ENCODE measurements around the gene ATP6V1D.
"Not testable (repeated sequence)": the region's sequence is repeated elsewhere in the genome, so short reads cannot be mapped to it uniquely, and the experiment has no call there.

The ATP6V1D gene

DNA sequence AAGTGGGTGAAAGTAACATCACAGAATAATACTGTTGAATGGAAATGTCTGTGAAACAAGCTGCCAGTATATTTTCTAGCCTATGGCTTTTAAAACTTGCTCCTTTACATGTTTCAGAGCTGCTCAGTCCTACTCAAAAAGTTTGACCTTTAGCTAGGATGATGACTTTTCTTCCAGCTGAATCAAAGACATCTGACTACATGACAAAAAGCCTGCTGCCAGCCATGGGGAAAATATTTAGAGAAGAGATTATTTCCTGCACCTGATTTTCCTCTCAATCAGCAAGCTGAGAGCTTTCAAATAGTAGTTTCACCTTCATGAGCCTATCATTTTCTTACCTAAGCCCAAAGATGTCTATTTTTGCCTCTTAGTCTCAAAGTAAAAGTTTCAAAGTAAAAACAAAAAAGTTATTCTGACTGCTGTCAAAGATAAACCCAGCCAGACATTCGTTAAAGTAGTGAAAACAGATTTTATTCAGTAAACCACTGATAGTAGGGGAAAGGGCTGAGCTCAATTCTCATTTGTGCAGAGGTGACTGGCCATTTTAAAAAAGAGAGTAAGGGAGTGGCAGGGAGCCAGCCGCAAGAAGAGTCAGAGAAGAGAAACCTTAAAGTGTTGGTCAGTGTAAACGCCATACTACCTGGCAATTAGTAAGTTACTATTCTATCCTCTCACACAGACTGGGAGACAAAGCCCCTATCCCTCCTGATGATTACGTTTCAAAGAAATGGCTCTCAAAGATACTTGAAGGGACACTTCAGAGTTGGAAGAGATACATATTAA, 2.2 kb downstream of the ATP6V1D start:
- DNase-seq (ENCODE audit: extremely low read depth, low read depth), result no peak
- peak overlapping the region; percentile 97; the same call in 1 of the 2 replicates for H3K4me3 ChIP-seq (replicated peaks; ENCODE audit: low read depth, low read length)

DNA sequence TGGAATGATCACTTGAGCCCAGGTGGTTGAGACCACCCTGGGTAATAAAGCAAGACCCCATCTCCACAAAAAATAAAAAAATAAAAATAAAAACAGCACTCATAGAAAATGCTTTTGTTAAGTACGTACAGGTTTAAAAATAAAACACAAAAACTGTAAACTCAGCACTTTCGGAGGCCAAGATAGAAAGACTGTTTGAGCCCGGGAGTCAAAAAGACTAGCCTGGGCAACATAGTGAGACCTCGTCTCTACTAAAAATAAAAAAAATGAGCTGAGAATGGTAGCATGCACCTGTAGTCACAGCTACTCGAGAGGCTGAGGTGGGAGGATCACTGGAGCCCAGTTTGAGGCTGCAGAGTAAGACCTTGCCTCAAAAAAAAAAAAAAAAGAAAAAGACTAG, 7.5 kb downstream of the ATP6V1D start:
- DNase-seq (ENCODE audit: extremely low read depth, low read depth), result no peak
- no peak overlapping the region for H3K4me3 ChIP-seq (replicated peaks; ENCODE audit: low read depth, low read length)
- TF ChIP-seq, protein P1, sequence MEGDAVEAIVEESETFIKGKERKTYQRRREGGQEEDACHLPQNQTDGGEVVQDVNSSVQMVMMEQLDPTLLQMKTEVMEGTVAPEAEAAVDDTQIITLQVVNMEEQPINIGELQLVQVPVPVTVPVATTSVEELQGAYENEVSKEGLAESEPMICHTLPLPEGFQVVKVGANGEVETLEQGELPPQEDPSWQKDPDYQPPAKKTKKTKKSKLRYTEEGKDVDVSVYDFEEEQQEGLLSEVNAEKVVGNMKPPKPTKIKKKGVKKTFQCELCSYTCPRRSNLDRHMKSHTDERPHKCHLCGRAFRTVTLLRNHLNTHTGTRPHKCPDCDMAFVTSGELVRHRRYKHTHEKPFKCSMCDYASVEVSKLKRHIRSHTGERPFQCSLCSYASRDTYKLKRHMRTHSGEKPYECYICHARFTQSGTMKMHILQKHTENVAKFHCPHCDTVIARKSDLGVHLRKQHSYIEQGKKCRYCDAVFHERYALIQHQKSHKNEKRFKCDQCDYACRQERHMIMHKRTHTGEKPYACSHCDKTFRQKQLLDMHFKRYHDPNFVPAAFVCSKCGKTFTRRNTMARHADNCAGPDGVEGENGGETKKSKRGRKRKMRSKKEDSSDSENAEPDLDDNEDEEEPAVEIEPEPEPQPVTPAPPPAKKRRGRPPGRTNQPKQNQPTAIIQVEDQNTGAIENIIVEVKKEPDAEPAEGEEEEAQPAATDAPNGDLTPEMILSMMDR (IDR thresholded peaks at IDR 0.05; ENCODE audit: low read depth, low read length, missing control alignments), result no peak

More for the DNA sequence above, 2.2 kb downstream of the ATP6V1D start:
- TF ChIP-seq, protein P1 (IDR thresholded peaks at IDR 0.05; ENCODE audit: low read depth, low read length, missing control alignments), result no peak

DNA sequence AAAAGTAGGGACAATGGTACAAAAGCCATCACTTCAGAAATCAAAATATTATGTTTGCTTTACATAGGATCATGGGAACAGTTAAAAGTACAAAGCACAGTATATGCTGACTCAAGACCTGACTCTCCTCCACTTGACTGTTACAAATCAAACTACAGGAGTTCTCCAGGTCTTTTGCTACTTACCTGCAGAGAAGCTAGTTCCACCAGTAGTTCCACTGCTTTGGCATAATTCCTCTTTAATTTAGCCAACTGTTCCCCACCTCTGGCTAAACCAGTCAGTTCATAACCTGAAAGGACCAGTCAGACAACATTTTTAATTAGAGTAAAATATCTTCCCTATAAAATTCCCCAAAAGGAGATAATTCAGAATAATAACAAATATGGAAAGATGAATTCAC, 14.0 kb downstream of the ATP6V1D start:
- TF ChIP-seq, protein P1 (IDR thresholded peaks at IDR 0.05; ENCODE audit: low read depth, low read length, missing control alignments), result no peak
- H3K4me3 ChIP-seq (replicated peaks; ENCODE audit: low read depth, low read length), result no peak overlapping the region
- DNase-seq (ENCODE audit: extremely low read depth, low read depth), result no peak

DNA sequence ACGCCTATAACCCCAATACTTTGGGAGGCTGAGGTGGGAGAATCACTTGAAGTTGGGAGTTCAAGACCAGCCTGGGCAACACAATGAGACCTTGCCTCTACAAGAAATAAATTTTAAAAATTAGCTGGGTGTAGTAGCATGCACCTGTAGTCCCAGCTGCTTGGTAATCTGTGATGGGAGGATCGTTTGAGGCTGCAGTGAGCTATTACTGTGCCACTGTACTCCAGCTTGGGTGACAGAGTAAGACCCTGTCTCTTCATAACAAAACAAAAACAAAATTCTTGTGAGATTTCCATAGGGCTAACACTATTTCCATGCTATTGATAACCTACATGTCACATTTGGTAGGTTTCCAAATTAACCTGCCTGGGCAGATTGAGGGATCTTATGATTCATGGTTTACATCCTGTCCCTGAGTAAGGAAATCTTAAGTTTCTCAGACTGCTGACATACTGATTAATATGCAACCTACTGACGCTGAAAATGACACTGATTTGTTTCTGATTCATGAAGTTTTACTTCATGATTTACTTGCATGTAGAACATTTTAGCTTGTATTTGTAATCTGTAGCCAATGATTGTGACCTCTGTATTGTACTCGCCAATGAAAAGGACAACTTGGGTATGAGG, 15.9 kb downstream of the ATP6V1D start:
- H3K4me3 ChIP-seq (replicated peaks; ENCODE audit: low read depth, low read length), result no peak overlapping the region
- TF ChIP-seq, protein P1 (IDR thresholded peaks at IDR 0.05; ENCODE audit: low read depth, low read length, missing control alignments), result no peak
- no peak for DNase-seq (ENCODE audit: extremely low read depth, low read depth)

DNA sequence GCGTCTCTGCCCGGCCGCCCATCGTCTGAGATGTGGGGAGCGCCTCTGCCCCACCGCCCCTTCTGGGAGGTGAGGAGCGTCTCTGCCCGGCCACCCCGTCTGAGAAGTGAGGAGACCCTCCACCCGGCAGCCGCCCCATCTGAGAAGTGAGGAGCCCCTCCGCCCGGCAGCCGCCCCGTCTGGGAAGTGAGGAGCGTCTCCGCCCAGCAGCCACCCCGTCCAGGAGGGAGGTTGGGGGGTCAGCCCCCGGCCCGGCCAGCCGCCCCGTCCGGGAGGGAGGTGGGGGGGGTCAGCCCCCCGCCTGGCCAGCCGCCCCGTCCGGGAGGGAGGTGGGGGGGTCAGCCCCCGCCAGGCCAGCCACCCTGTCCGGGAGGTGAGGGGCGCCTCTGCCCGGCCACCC, 18.4 kb downstream of the ATP6V1D start:
- not testable (repeated sequence) for H3K4me3 ChIP-seq (replicated peaks; ENCODE audit: low read depth, low read length); DNase-seq (ENCODE audit: extremely low read depth, low read depth)

DNA sequence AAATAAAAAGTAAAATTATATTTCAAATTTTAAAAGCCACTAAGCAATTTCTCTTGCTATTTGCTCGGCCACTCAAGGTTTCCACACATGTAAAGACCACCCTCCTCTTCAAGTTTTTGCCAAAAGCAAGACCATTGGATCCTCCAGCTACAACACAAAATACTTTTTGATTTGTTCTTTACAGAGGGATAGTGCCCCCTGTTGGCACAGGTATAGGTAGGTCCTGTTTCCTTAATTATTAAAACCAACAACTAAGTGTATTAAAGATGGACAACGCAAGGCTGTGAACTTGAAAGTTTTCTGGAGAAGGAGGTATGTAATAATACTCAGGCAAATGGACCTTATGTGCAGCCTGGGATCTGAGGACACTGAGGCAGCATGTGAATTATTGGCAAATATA, 23.8 kb downstream of the ATP6V1D start:
- TF ChIP-seq, protein P1 (IDR thresholded peaks at IDR 0.05; ENCODE audit: low read depth, low read length, missing control alignments), result peak; percentile 46
- H3K4me3 ChIP-seq (replicated peaks; ENCODE audit: low read depth, low read length), result no peak overlapping the region
- no peak for DNase-seq (ENCODE audit: extremely low read depth, low read depth)

DNA sequence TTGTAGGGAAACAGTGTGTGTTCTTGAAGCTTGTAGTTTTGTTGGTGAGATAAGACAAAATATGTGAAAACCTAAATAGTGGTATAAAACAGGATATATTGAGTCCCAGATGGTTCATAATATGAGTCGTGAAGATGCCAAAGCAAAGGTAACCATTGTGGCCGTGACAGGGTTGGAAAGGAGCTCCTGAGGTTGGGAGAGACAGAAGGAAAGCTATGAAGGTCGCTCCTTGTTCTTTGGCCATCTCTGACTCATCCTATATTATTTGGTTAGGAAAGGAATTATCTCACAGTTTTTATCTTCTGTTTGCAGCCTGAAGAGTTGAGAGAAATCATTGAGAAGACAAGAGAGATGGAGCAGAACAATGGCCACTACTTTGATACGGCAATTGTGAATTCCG, 27.1 kb downstream of the ATP6V1D start:
- TF ChIP-seq, protein P1 (IDR thresholded peaks at IDR 0.05; ENCODE audit: low read depth, low read length, missing control alignments), result no peak

More for the DNA sequence above, 27.1 kb downstream of the ATP6V1D start:
- no peak for DNase-seq (ENCODE audit: extremely low read depth, low read depth)
- H3K4me3 ChIP-seq (replicated peaks; ENCODE audit: low read depth, low read length), result no peak overlapping the region

Data from HFF-Myc (cell line).